Measurements from ENCODE around the gene DRG2.
A peak's percentile ranks its signal among the peaks of the same experiment; 100 is the strongest.

Gene DRG2

GRCh38 chr17:18093616-18094408, 6.1 kb downstream of the DRG2 start:
- Histone ChIP-seq H3K27me3 (ENCODE audit: insufficient read depth, low read depth) (no peaks in the 10 kb centered on the region), H4K20me1 (ENCODE audit: insufficient read depth) (no peaks in the 10 kb centered on the region), H3K4me2 (no peak overlapping the region), H3K27ac (no peak overlapping the region), H2AFZ (ENCODE audit: low read depth) (no peak overlapping the region), H3K4me1 (ENCODE audit: low read depth, poor library complexity, severe bottlenecking) (no peaks in the 10 kb centered on the region), H3K9ac (no peak overlapping the region), H3K79me2 (ENCODE audit: insufficient read depth, low read depth) (peaks cover 6% of the 10 kb centered on the region; the same call in 1 of the 2 replicates), H3K36me3 (ENCODE audit: insufficient read depth) (no peaks in the 10 kb centered on the region), H3K4me3 (IDR thresholded peaks at IDR 0.05; ENCODE audit: insufficient read depth, low read depth, low read length) (no peak overlapping the region)
- TF ChIP-seq CTCF (conservative IDR thresholded peaks at IDR 0.05; ENCODE audit: low read depth, low read length): 0 out of 2 replicates have a peak, but pooled peaks have one; percentile 17

- no peaks in the 10 kb centered on the region for H4K20me1 ChIP-seq (ENCODE audit: insufficient read depth)
- no peak overlapping the region for H3K4me3 ChIP-seq (IDR thresholded peaks at IDR 0.05; ENCODE audit: insufficient read depth, low read depth, low read length)
- H3K9ac ChIP-seq: no peak overlapping the region
- no peaks in the 10 kb centered on the region for H3K36me3 ChIP-seq (ENCODE audit: insufficient read depth)
- H2AFZ ChIP-seq (ENCODE audit: low read depth): no peak overlapping the region
- no peak for TF ChIP-seq CTCF (conservative IDR thresholded peaks at IDR 0.05; ENCODE audit: low read depth, low read length)
- no peak overlapping the region for H3K4me2 ChIP-seq
- 0 out of 2 replicates have a peak, but pooled peaks cover under 1% of the 10 kb centered on the region for H3K79me2 ChIP-seq (ENCODE audit: insufficient read depth, low read depth)
- H3K27me3 ChIP-seq (ENCODE audit: insufficient read depth, low read depth): no peaks in the 10 kb centered on the region
- H3K27ac ChIP-seq: no peak overlapping the region
- H3K4me1 ChIP-seq (ENCODE audit: low read depth, poor library complexity, severe bottlenecking): no peaks in the 10 kb centered on the region
Observed at GRCh38 chr17:18094409-18094807, 6.7 kb downstream of the DRG2 start.

GRCh38 chr17:18099516-18099915, 11.8 kb downstream of the DRG2 start:
- no peak overlapping the region for H3K27ac ChIP-seq
- H3K9ac ChIP-seq: no peak overlapping the region
- no peak overlapping the region for H2AFZ ChIP-seq (ENCODE audit: low read depth)
- H3K4me1 ChIP-seq (ENCODE audit: low read depth, poor library complexity, severe bottlenecking): no peaks in the 10 kb centered on the region
- no peaks in the 10 kb centered on the region for H4K20me1 ChIP-seq (ENCODE audit: insufficient read depth)
- H3K36me3 ChIP-seq (ENCODE audit: insufficient read depth): no peaks in the 10 kb centered on the region
- H3K79me2 ChIP-seq (ENCODE audit: insufficient read depth, low read depth): no peaks in the 10 kb centered on the region
- H3K4me3 ChIP-seq (IDR thresholded peaks at IDR 0.05; ENCODE audit: insufficient read depth, low read depth, low read length): no peak overlapping the region
- H3K4me2 ChIP-seq: no peak overlapping the region
- H3K27me3 ChIP-seq (ENCODE audit: insufficient read depth, low read depth): no peaks in the 10 kb centered on the region
- no peak for TF ChIP-seq CTCF (conservative IDR thresholded peaks at IDR 0.05; ENCODE audit: low read depth, low read length)

- Histone ChIP-seq H3K36me3 (ENCODE audit: insufficient read depth) (no peaks in the 10 kb centered on the region), H3K27ac (no peak overlapping the region), H3K4me2 (no peak overlapping the region)
Observed at GRCh38 chr17:18100616-18101015, 12.9 kb downstream of the DRG2 start.

More at GRCh38 chr17:18100616-18101015, 12.9 kb downstream of the DRG2 start:
- no peak for TF ChIP-seq CTCF (conservative IDR thresholded peaks at IDR 0.05; ENCODE audit: low read depth, low read length)
- Histone ChIP-seq H4K20me1 (ENCODE audit: insufficient read depth) (no peaks in the 10 kb centered on the region), H2AFZ (ENCODE audit: low read depth) (no peak overlapping the region), H3K4me1 (ENCODE audit: low read depth, poor library complexity, severe bottlenecking) (no peaks in the 10 kb centered on the region), H3K79me2 (ENCODE audit: insufficient read depth, low read depth) (no peaks in the 10 kb centered on the region), H3K27me3 (ENCODE audit: insufficient read depth, low read depth) (no peaks in the 10 kb centered on the region), H3K9ac (no peak overlapping the region), H3K4me3 (IDR thresholded peaks at IDR 0.05; ENCODE audit: insufficient read depth, low read depth, low read length) (no peak overlapping the region)
